HCT116 (cell line): Measurements from ENCODE around the gene OPCML. TPM values are rescaled to one million over a fixed set of nuclear protein-coding genes. Genes with fewer than 3 reads are reported as not detected.

ENCODE experiments used
- ATAC-seq: fragments of 200-7000 bp; cut with Tn5 transposase; 2 replicates; pipeline ENCODE4 v1.9.1; 2020; ENCODE audit warnings: mild to moderate bottlenecking, moderate library complexity
- BruUV-seq: library from RNA; stranded (reverse); fragments of 400-500 nt; replicated peaks from 2 replicates; lab custom pipeline; 2021; lab: Mats Ljungman, UMichigan
- CTCF ChIA-PET: fragments of 300-600 bp; sonication (Branson Sonifier 250); formaldehyde crosslinking; loops from one replicate; lab custom pipeline; 2021; ENCODE audit warnings: antibody characterized with exemption; lab: Charles Lee
- POLR2A ChIA-PET: fragments of 300-600, 350-600 bp; sonication (Branson Sonifier 250); formaldehyde crosslinking; loops from one replicate; lab custom pipeline; 2021; ENCODE audit warnings: antibody characterized with exemption; lab: Charles Lee
- RAD21 ChIA-PET, 2 experiments: fragments of 300-600 bp; sonication (Branson Sonifier 250); formaldehyde crosslinking; loops; one replicate each; lab custom pipeline; 2023; ENCODE audit warnings: low total read pairs in 2 of 2; ENCODE audit not compliant: uncharacterized antibody in 2 of 2, unreplicated experiment in 2 of 2, low non-redundant PET in 1 of 2; lab: Charles Lee
- DNase-seq: peaks from one replicate; pipeline ENCODE4 v3.0.0-alpha.2; 2010; ENCODE audit warnings: low read depth, low spot score
- H2AFZ ChIP-seq: fragments of 200-600 bp; shearing (Covaris generic), sonication (generic); 2 replicates; pipeline ENCODE4 v1.6.1; 2017; ENCODE audit warnings: low read depth, mixed run types, mixed read lengths, antibody characterized with exemption, low read length; ENCODE audit not compliant: poor library complexity, severe bottlenecking
- H3K27ac ChIP-seq: 2 replicates; pipeline ENCODE4 v1.5.1; 2012; ENCODE audit warnings: low read depth, low read length
- H3K27me3 ChIP-seq: fragments of 200-600 bp; sonication (generic); 2 replicates; pipeline ENCODE4 v1.6.1; 2016; ENCODE audit warnings: mixed run types, low read length, mixed read lengths; ENCODE audit not compliant: insufficient read depth
- H3K36me3 ChIP-seq, 2 experiments: fragments of 200-500 bp in 1 of 2; fragments of 200-600 bp in 1 of 2; sonication (Bioruptor generic) in 1 of 2; sonication (generic) in 1 of 2; 2 replicates each; pipeline versions ENCODE4 v1.5.1 to v1.6.1; 2014 to 2016; ENCODE audit warnings: low read length in 2 of 2, inconsistent platforms in 1 of 2, mixed read lengths in 1 of 2, mixed run types in 1 of 2; ENCODE audit not compliant: insufficient read depth in 2 of 2, control insufficient read depth in 1 of 2
- H3K4me1 ChIP-seq, 2 experiments: fragments of 200-600 bp in 1 of 2; sonication (generic) in 1 of 2; 2 replicates each; pipeline versions ENCODE4 v1.5.1 to v1.6.1; 2012 to 2017; ENCODE audit warnings: low read length in 2 of 2, inconsistent platforms in 1 of 2, mild to moderate bottlenecking in 1 of 2, mixed read lengths in 1 of 2, mixed run types in 1 of 2, moderate library complexity in 1 of 2; ENCODE audit not compliant: insufficient read depth in 2 of 2, control insufficient read depth in 1 of 2
- H3K4me2 ChIP-seq: fragments of 200-600 bp; sonication (generic); 2 replicates; pipeline ENCODE4 v1.6.1; 2017; ENCODE audit warnings: mixed run types, low read length, mixed read lengths
- H3K4me3 ChIP-seq, 2 experiments: fragments of 200-600 bp in 1 of 2; sonication (generic) in 1 of 2; replicated peaks in 1 of 2; 2 replicates each; pipeline ENCODE4 v1.5.1; 2011 to 2016; ENCODE audit warnings: low read length in 2 of 2, control low read depth in 1 of 2, low read depth in 1 of 2, mild to moderate bottlenecking in 1 of 2, mixed read lengths in 1 of 2, mixed run types in 1 of 2
- H3K79me2 ChIP-seq: fragments of 200-600 bp; sonication (generic); 2 replicates; pipeline ENCODE4 v1.6.1; 2017; ENCODE audit warnings: mild to moderate bottlenecking, mixed run types, low read length, moderate library complexity, mixed read lengths; ENCODE audit not compliant: insufficient read depth
- H3K9ac ChIP-seq: fragments of 200-600 bp; sonication (generic); 2 replicates; pipeline ENCODE4 v1.6.1; 2016; ENCODE audit warnings: low read length, mixed read lengths
- H3K9me2 ChIP-seq: fragments of 200-600 bp; sonication (generic), shearing (Covaris generic); 2 replicates; pipeline ENCODE4 v1.6.1; 2017; ENCODE audit warnings: mixed run types, mild to moderate bottlenecking, moderate library complexity; ENCODE audit not compliant: insufficient read depth
- H3K9me3 ChIP-seq, 2 experiments: fragments of 200-500 bp in 1 of 2; fragments of 200-600 bp in 1 of 2; sonication (Bioruptor generic) in 1 of 2; sonication (generic) in 1 of 2; 2 replicates each; pipeline ENCODE4 v1.6.1; 2014 to 2017; ENCODE audit warnings: low read length in 2 of 2, mixed read lengths in 2 of 2, inconsistent platforms in 1 of 2, low read depth in 1 of 2, mild to moderate bottlenecking in 1 of 2, mixed run types in 1 of 2, moderate library complexity in 1 of 2; ENCODE audit not compliant: control insufficient read depth in 1 of 2, insufficient read depth in 1 of 2
- H4K20me1 ChIP-seq: fragments of 200-600 bp; sonication (generic), shearing (Covaris generic); 2 replicates; pipeline ENCODE4 v1.6.1; 2017; ENCODE audit warnings: mixed run types, mild to moderate bottlenecking, moderate library complexity; ENCODE audit not compliant: insufficient read depth
- CBX3 ChIP-seq: IDR thresholded peaks from 2 replicates; pipeline ENCODE4 v1.6.1; 2012; ENCODE audit warnings: low read depth
- EGR1 ChIP-seq: IDR thresholded peaks from 2 replicates; pipeline ENCODE4 v1.6.1; 2012; ENCODE audit warnings: low read depth
- JUND ChIP-seq: IDR thresholded peaks from 2 replicates; pipeline ENCODE4 v1.6.1; 2012
- POLR2A ChIP-seq: IDR thresholded peaks from 2 replicates; pipeline ENCODE4 v1.7.0; 2011; ENCODE audit warnings: borderline replicate concordance; ENCODE audit not compliant: insufficient read depth, insufficient read length; ENCODE audit errors: extremely low read depth
- POLR2AphosphoS5 ChIP-seq: IDR thresholded peaks from 2 replicates; pipeline ENCODE4 v1.6.1; 2011; ENCODE audit warnings: mild to moderate bottlenecking, low read depth, low read length, moderate library complexity
- RAD21 ChIP-seq: IDR thresholded peaks from 2 replicates; pipeline ENCODE4 v1.6.1; 2012; ENCODE audit warnings: low read depth, mild to moderate bottlenecking
- SIN3A ChIP-seq: IDR thresholded peaks from 2 replicates; pipeline ENCODE4 v1.6.1; 2012; ENCODE audit warnings: low read depth
- SP1 ChIP-seq: IDR thresholded peaks from 2 replicates; pipeline ENCODE4 v1.6.1; 2012; ENCODE audit warnings: low read depth
- TCF7L2 ChIP-seq: IDR thresholded peaks from 2 replicates; pipeline ENCODE4 v1.7.0; 2011; ENCODE audit warnings: borderline replicate concordance, inconsistent platforms; ENCODE audit not compliant: insufficient read depth, insufficient read length; ENCODE audit errors: extremely low read depth
- intact Hi-C: fragments of 100-400 bp; cut with micrococcal nuclease; formaldehyde crosslinking; loops from 2 replicates; pipeline ENCODE4 v1.10.0; 2022
- total RNA-seq: library from RNA; stranded (reverse); gene quantifications from one replicate; pipeline ENCODE4 v1.2.1, GENCODE V29; 2021; ENCODE audit not compliant: unreplicated experiment
- TF ChIP-seq, protein P1 (sequence below): IDR thresholded peaks from 2 replicates; pipeline ENCODE4 v1.6.1; 2012
- TF ChIP-seq, protein P2 (sequence below): IDR thresholded peaks from 2 replicates; pipeline ENCODE4 v1.6.1; 2012

The OPCML gene
- total RNA-seq, 1 experiment from 2014 or later = not detected

DNA sequence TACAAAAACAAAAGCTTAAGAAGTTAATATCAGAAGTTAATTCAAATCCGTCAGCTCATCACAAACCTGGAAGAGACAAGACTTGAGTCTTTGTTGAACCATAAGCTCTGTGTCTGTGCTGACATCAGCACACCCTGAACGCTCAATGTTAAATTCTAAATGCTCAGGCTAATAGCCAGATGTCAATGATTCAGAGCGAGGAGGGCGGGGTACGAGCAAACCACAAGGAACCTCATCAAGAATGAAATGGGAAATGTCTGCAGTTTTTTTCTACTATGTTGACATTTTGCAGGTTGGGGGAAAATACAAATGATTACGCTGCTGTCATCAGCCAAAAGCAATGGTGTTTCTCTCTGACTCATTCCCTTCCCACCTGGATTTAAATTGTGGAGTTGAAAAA, 1104.7 kb downstream of the OPCML start:
- no peak for TF ChIP-seq EGR1
- TF ChIP-seq SP1 = no peak
- no peak for TF ChIP-seq POLR2A
- no peak for TF ChIP-seq JUND
- no peak for TF ChIP-seq CBX3
- TF ChIP-seq TCF7L2 = no peak
- TF ChIP-seq SIN3A = no peak
- no peaks in the 10 kb centered on the region for H3K79me2 ChIP-seq
- H2AFZ ChIP-seq = no peak overlapping the region
- no peak overlapping the region for H3K4me2 ChIP-seq
- H4K20me1 ChIP-seq = no peaks in the 10 kb centered on the region
- H3K9me3 ChIP-seq = peaks cover 13 to 34% of the 10 kb centered on the region in 2 experiments; a peak in 2 of 4 replicates
- intact Hi-C loops = no loop called here
- no peak overlapping the region for H3K9ac ChIP-seq
- ATAC-seq = no peak
- no peaks in the 10 kb centered on the region for H3K9me2 ChIP-seq
- H3K27me3 ChIP-seq = no peaks in the 10 kb centered on the region
- no peaks in the 10 kb centered on the region for H3K36me3 ChIP-seq
- RAD21 ChIA-PET = no interaction called here
- CTCF ChIA-PET = no interaction called here
- no peak overlapping the region for H3K4me3 ChIP-seq
- BruUV-seq = no TSS peak
- POLR2A ChIA-PET = no interaction called here
- H3K27ac ChIP-seq = no peak overlapping the region
- no peak for DNase-seq
- no peaks in the 10 kb centered on the region for H3K4me1 ChIP-seq

DNA sequence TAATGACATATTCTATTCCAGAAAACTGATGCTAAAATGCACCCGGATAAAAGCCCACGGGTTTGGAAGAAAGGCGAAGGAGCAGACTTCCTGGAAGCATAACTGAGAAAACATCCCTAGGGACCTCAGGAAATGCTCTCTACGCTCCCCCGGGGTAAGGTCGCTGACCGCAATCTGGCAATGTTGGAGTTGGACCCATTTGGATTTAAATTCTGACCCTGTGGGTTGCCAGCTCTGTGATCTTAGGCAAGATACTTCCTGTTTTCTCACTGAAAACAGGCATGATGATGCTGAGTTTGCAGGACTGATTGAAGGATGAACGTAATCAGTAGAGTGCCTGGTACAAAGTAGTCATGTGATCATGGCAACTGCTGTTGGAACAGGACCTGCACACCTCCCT, 1107.9 kb downstream of the OPCML start:
- Histone ChIP-seq H3K9me2 (no peaks in the 10 kb centered on the region), H3K9me3 (peaks cover 14 to 28% of the 10 kb centered on the region in 2 experiments; a peak in 2 of 4 replicates), H3K9ac (no peak overlapping the region), H3K4me2 (no peak overlapping the region), H3K4me3 (no peak overlapping the region), H4K20me1 (no peaks in the 10 kb centered on the region), H3K27ac (no peak overlapping the region), H3K36me3 (no peaks in the 10 kb centered on the region), H3K27me3 (no peaks in the 10 kb centered on the region), H3K4me1 (no peaks in the 10 kb centered on the region), H2AFZ (no peak overlapping the region), H3K79me2 (no peaks in the 10 kb centered on the region)
- no TSS peak for BruUV-seq
- intact Hi-C loops = no loop called here
- TF ChIP-seq, protein P1, sequence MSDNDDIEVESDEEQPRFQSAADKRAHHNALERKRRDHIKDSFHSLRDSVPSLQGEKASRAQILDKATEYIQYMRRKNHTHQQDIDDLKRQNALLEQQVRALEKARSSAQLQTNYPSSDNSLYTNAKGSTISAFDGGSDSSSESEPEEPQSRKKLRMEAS = no peak
- TF ChIP-seq RAD21 (no peak), JUND (no peak), POLR2AphosphoS5 (no peak)
- TF ChIP-seq, protein P2, sequence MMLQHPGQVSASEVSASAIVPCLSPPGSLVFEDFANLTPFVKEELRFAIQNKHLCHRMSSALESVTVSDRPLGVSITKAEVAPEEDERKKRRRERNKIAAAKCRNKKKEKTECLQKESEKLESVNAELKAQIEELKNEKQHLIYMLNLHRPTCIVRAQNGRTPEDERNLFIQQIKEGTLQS = no peak
- ATAC-seq (no peak), DNase-seq (no peak)
- CTCF ChIA-PET = no interaction called here
- RAD21 ChIA-PET = no interaction called here
- POLR2A ChIA-PET = no interaction called here
